Measurements from ENCODE around the gene ARHGEF37. TPM values are rescaled to one million over a fixed set of nuclear protein-coding genes. Genes with fewer than 3 reads are reported as not detected.

Gene ARHGEF37
- total RNA-seq, 1 donor from 2014 or later, result 1.1 TPM

GRCh38 chr5:149572576-149573231 lies 8.6 kb upstream of the ARHGEF37 start:
- no peaks in the 10 kb centered on the region for H3K36me3 Mint-ChIP-seq (ENCODE audit: low read depth)
- H3K27me3 Mint-ChIP-seq, result no peaks in the 10 kb centered on the region
- ChIA-PET CTCF (no interaction called here), POLR2A (no interaction called here)
- H3K4me3 Mint-ChIP-seq, result no peak overlapping the region
- no peaks in the 10 kb centered on the region for H3K9me3 Mint-ChIP-seq
- DNase-seq, result no peak
- H3K27ac Mint-ChIP-seq, result no peak overlapping the region
- ATAC-seq (ENCODE audit: low read depth), result no peak
- TF ChIP-seq, protein P1, sequence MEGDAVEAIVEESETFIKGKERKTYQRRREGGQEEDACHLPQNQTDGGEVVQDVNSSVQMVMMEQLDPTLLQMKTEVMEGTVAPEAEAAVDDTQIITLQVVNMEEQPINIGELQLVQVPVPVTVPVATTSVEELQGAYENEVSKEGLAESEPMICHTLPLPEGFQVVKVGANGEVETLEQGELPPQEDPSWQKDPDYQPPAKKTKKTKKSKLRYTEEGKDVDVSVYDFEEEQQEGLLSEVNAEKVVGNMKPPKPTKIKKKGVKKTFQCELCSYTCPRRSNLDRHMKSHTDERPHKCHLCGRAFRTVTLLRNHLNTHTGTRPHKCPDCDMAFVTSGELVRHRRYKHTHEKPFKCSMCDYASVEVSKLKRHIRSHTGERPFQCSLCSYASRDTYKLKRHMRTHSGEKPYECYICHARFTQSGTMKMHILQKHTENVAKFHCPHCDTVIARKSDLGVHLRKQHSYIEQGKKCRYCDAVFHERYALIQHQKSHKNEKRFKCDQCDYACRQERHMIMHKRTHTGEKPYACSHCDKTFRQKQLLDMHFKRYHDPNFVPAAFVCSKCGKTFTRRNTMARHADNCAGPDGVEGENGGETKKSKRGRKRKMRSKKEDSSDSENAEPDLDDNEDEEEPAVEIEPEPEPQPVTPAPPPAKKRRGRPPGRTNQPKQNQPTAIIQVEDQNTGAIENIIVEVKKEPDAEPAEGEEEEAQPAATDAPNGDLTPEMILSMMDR (IDR thresholded peaks at IDR 0.05), result no peak
- no peaks in the 10 kb centered on the region for H3K4me1 Mint-ChIP-seq
- intact Hi-C loops (cut with micrococcal nuclease), result no loop called here

- ChIA-PET POLR2A (no interaction called here), CTCF (interaction anchor here (0.6 kb wide), 1 partner anchor 9 kb away, joined by 3 read pairs; no protein-coding TSS in a partner anchor)
- Mint-ChIP-seq H3K4me3 (no peak overlapping the region), H3K36me3 (ENCODE audit: low read depth) (no peaks in the 10 kb centered on the region), H3K27ac (no peak overlapping the region), H3K27me3 (peaks cover 4% of the 10 kb centered on the region), H3K9me3 (no peaks in the 10 kb centered on the region), H3K4me1 (no peaks in the 10 kb centered on the region)
- intact Hi-C loops (cut with micrococcal nuclease), result no loop called here
- DNase-seq, result no peak
- ATAC-seq (ENCODE audit: low read depth), result no peak
- TF ChIP-seq, protein P1 (IDR thresholded peaks at IDR 0.05), result no peak
Measured at GRCh38 chr5:149575131-149575530, 6.2 kb upstream of the ARHGEF37 start.

GRCh38 chr5:149576021-149576420 lies 5.3 kb upstream of the ARHGEF37 start:
- no peak for ATAC-seq (ENCODE audit: low read depth)
- no peak overlapping the region for H3K27ac Mint-ChIP-seq
- H3K9me3 Mint-ChIP-seq, result no peaks in the 10 kb centered on the region
- peaks cover 3% of the 10 kb centered on the region for H3K4me1 Mint-ChIP-seq
- POLR2A ChIA-PET, result no interaction called here
- CTCF ChIA-PET, result no interaction called here
- TF ChIP-seq, protein P1 (IDR thresholded peaks at IDR 0.05), result no peak
- no peak for DNase-seq
- H3K27me3 Mint-ChIP-seq, result peaks cover 8% of the 10 kb centered on the region
- H3K4me3 Mint-ChIP-seq, result no peak overlapping the region
- intact Hi-C loops (cut with micrococcal nuclease), result no loop called here
- no peaks in the 10 kb centered on the region for H3K36me3 Mint-ChIP-seq (ENCODE audit: low read depth)

- H3K4me3 Mint-ChIP-seq, result no peak overlapping the region
- H3K36me3 Mint-ChIP-seq (ENCODE audit: low read depth), result no peaks in the 10 kb centered on the region
- H3K27ac Mint-ChIP-seq, result no peak overlapping the region
- intact Hi-C loops (cut with micrococcal nuclease), result no loop called here
- TF ChIP-seq, protein P1 (IDR thresholded peaks at IDR 0.05), result no peak
- ChIA-PET CTCF (interaction anchor here (1.0 to 1.3 kb wide), 2 partner anchors 207 to 210 kb away, joined by 3 to 4 read pairs; no protein-coding TSS in a partner anchor), POLR2A (no interaction called here)
- DNase-seq (no peak), ATAC-seq (ENCODE audit: low read depth) (no peak)
- H3K27me3 Mint-ChIP-seq, result peaks cover 16% of the 10 kb centered on the region
- no peaks in the 10 kb centered on the region for H3K9me3 Mint-ChIP-seq
- H3K4me1 Mint-ChIP-seq, result peaks cover 8% of the 10 kb centered on the region
Measured at GRCh38 chr5:149578896-149579295, 2.4 kb upstream of the ARHGEF37 start.

DNA sequence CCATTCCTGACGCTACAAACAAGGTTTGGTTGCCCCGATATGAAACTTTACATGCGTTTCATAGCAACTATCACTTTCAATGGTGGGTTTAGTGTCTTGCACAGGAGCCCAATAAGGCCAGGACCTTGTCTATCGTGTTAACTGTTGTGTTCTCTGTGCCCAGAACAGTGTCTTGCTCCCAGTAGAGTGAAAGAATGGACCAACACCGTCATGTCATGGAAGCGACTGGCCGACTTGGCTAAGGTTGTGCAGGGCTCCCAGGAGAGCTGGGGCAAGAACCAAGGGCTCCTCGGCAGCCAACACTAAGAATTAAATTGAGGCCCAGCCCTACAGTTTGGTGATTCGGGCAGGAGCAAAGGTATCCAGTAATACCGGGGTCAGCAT lies 498 bp upstream of the ARHGEF37 start:
- ATAC-seq (ENCODE audit: low read depth) (no peak), DNase-seq (no peak)
- peaks cover 16% of the 10 kb centered on the region for H3K27me3 Mint-ChIP-seq
- intact Hi-C loops (cut with micrococcal nuclease), result loop anchor here (2.0 kb wide), 1 partner anchor 38 kb away; no protein-coding TSS in a partner anchor
- H3K27ac Mint-ChIP-seq, result no peak overlapping the region
- ChIA-PET CTCF (no interaction called here), POLR2A (interaction anchor here (0.8 to 1.5 kb wide), 2 partner anchors 29 to 38 kb away, joined by 4 to 5 read pairs; partner anchors contain the start of gene CSNK1A1)
- H3K36me3 Mint-ChIP-seq (ENCODE audit: low read depth), result no peaks in the 10 kb centered on the region
- TF ChIP-seq, protein P1 (IDR thresholded peaks at IDR 0.05), result no peak
- H3K9me3 Mint-ChIP-seq, result no peaks in the 10 kb centered on the region
- H3K4me1 Mint-ChIP-seq, result peaks cover 8% of the 10 kb centered on the region
- peak overlapping the region; percentile 69 for H3K4me3 Mint-ChIP-seq

All from activated B cell treated with CpG ODN at 0.5 μM for 24 hours (primary cell).